HepG2 (cell line): ENCODE measurements around the gene UNC5C. TPM values are rescaled to one million over a fixed set of nuclear protein-coding genes. Genes with fewer than 3 reads are reported as not detected.

Source experiments
- ATAC-seq: fragments of 200-7000 bp; cut with Tn5 transposase; 3 replicates; pipeline ENCODE4 v1.9.1; 2020; ENCODE audit warnings: mild to moderate bottlenecking, moderate library complexity
- BruUV-seq: library from RNA; stranded (reverse); fragments of 400-500 nt; replicated peaks from 2 replicates; lab custom pipeline; 2021; lab: Mats Ljungman, UMichigan
- CTCF ChIA-PET: fragments of 300-600 bp; formaldehyde crosslinking; extraction: SDS; loops from one replicate; lab custom pipeline; 2021; ENCODE audit warnings: low total read pairs, inconsistent platforms, low intra/inter-chr PET ratio; lab: Yijun Ruan, JAX
- POLR2A ChIA-PET: fragments of 350-600 bp; sonication (Branson Sonifier 250); formaldehyde crosslinking; loops from one replicate; lab custom pipeline; 2020; ENCODE audit warnings: antibody characterized with exemption, inconsistent platforms; lab: Yijun Ruan, JAX
- DNase-seq: peaks from one replicate; pipeline ENCODE4 v3.0.0-alpha.2; 2015; ENCODE audit warnings: low spot score
- FAIRE-seq: peaks from 3 replicates; lab custom pipeline; 2011; peaks lifted over from hg19 to GRCh38; lab: Jason Lieb, UNC
- H2AFZ ChIP-seq: one replicate; pipeline ENCODE4 v1.6.1; 2011; ENCODE audit warnings: low read length, inconsistent platforms
- H3K27ac ChIP-seq: fragments of 300-600 bp; 3 replicates; pipeline ENCODE4 v1.8.0; 2011; ENCODE audit warnings: mixed run types, mild to moderate bottlenecking, mixed read lengths, low read length, inconsistent platforms; ENCODE audit not compliant: insufficient read depth; ENCODE audit errors: extremely low read length
- H3K27me3 ChIP-seq, 2 experiments: fragments of 200-600 bp in 1 of 2; 2 replicates in 1 of 2; 3 replicates in 1 of 2; pipeline versions ENCODE4 v1.6.0 to v1.8.0; 2011; ENCODE audit warnings: low read length in 2 of 2, mild to moderate bottlenecking in 2 of 2, moderate library complexity in 2 of 2, inconsistent platforms in 1 of 2; ENCODE audit not compliant: insufficient read depth in 2 of 2, control insufficient read depth in 1 of 2
- H3K36me3 ChIP-seq, 2 experiments: fragments of 200-600 bp in 1 of 2; replicated peaks in 1 of 2; 2 replicates in 1 of 2; 3 replicates in 1 of 2; pipeline versions ENCODE4 v1.5.1 to v1.8.0; 2011; ENCODE audit warnings: low read length in 2 of 2, inconsistent platforms in 1 of 2; ENCODE audit not compliant: insufficient read depth in 2 of 2, control insufficient read depth in 1 of 2
- H3K4me1 ChIP-seq: 2 replicates; pipeline ENCODE4 v1.5.1; 2012; ENCODE audit warnings: low read length, inconsistent platforms; ENCODE audit not compliant: insufficient read depth
- H3K4me2 ChIP-seq: 2 replicates; pipeline ENCODE4 v1.6.0; 2011; ENCODE audit warnings: low read depth, low read length, inconsistent platforms
- H3K4me3 ChIP-seq, 3 experiments: fragments of 200-600 bp in 1 of 3; sonication (generic), shearing (Covaris generic) in 1 of 3; replicated peaks in 1 of 3; 2 replicates each; pipeline ENCODE4 v1.5.1; 2011 to 2016; ENCODE audit warnings: low read length in 3 of 3, inconsistent platforms in 2 of 3, low read depth in 2 of 3, mild to moderate bottlenecking in 2 of 3, control low read depth in 1 of 3, mixed read lengths in 1 of 3; ENCODE audit not compliant: insufficient read depth in 1 of 3
- H3K79me2 ChIP-seq: one replicate; pipeline ENCODE4 v1.6.1; 2011; ENCODE audit warnings: low read length, inconsistent platforms; ENCODE audit not compliant: insufficient read depth
- H3K9ac ChIP-seq: 2 replicates; pipeline ENCODE4 v1.6.0; 2011; ENCODE audit warnings: mild to moderate bottlenecking, low read depth, low read length, inconsistent platforms; ENCODE audit not compliant: insufficient read depth
- H3K9me3 ChIP-seq: 2 replicates; pipeline ENCODE4 v1.5.1; 2012; ENCODE audit warnings: mild to moderate bottlenecking, low read length
- H4K20me1 ChIP-seq: 2 replicates; pipeline ENCODE4 v1.6.0; 2011; ENCODE audit warnings: inconsistent platforms, mild to moderate bottlenecking, low read length, moderate library complexity; ENCODE audit not compliant: insufficient read depth
- PAXIP1 ChIP-seq: sonication (generic); formaldehyde crosslinking; conservative IDR thresholded peaks from 2 replicates; pipeline ENCODE4 v1.4.0; 2020; ENCODE audit warnings: mild to moderate bottlenecking, missing genetic modification reagents, moderate library complexity
- STAG1 ChIP-seq: sonication (generic); formaldehyde crosslinking; IDR thresholded peaks from 2 replicates; pipeline ENCODE4 v1.4.0; 2020; ENCODE audit warnings: missing genetic modification reagents
- U2AF1 ChIP-seq: fragments of 200-400 bp; formaldehyde crosslinking; optimal IDR thresholded peaks from 2 replicates; pipeline ENCODE3; 2017; ENCODE audit warnings: mild to moderate bottlenecking, low read depth, low read length
- ZC3H4 ChIP-seq: sonication (generic); formaldehyde crosslinking; IDR thresholded peaks from 2 replicates; pipeline ENCODE4 v1.4.0; 2020; ENCODE audit warnings: missing genetic modification reagents, borderline replicate concordance
- ZNF337 ChIP-seq: sonication (generic); formaldehyde crosslinking; IDR thresholded peaks from 2 replicates; pipeline ENCODE4 v1.5.1; 2020; ENCODE audit warnings: missing genetic modification reagents, low read depth, mild to moderate bottlenecking, borderline replicate concordance
- WGBS: methylation state at CpG from one replicate; pipeline ENCODE4 v1.1.6; 2017; ENCODE audit warnings: low lambda C conversion rate; 5-methylcytosine and 5-hydroxymethylcytosine counted together
- in situ Hi-C: cut with HindIII; loops from 2 replicates; pipeline ENCODE4 v1.10.0; 2017; ENCODE audit warnings: low pct_unique_long_range_greater_than_20kb; ENCODE audit not compliant: extremely low pct_ligation_motif_present
- intact Hi-C: fragments of 100-400 bp; cut with micrococcal nuclease; formaldehyde crosslinking; loops from one replicate; pipeline ENCODE4 v1.10.0; 2022; ENCODE audit not compliant: unreplicated experiment
- polyA plus RNA-seq, 8 experiments: library from polyadenylated mRNA; depleted of rRNA in 3 of 8; stranded (reverse) in 7 of 8; unstranded in 1 of 8; fragments of >200 nt; fragmentation: Illumina TruSeq in 4 of 8; extraction: Trizol in 4 of 8; gene quantifications; 2 replicates each; pipeline versions ENCODE4 v1.2.1 to v1.2.3, GENCODE V29; 2011 to 2016; ENCODE audit warnings: low read depth in 4 of 8, missing spikeins in 1 of 8, mixed read lengths in 1 of 8; ENCODE audit not compliant: insufficient read depth in 1 of 8
- total RNA-seq, 5 experiments: library from RNA; depleted of rRNA; stranded (reverse); fragments of >200 nt; fragmentation: Illumina TruSeq; extraction: Trizol; gene quantifications; 2 replicates each; pipeline ENCODE4 v1.2.3, GENCODE V29; 2016; ENCODE audit warnings: low read depth in 1 of 5
- TF ChIP-seq, protein P1 (sequence below): sonication (generic); formaldehyde crosslinking; IDR thresholded peaks from 2 replicates; pipeline ENCODE4 v1.5.0; 2020; ENCODE audit warnings: mild to moderate bottlenecking, missing genetic modification reagents, moderate library complexity

Gene UNC5C
- total and polyA plus RNA-seq, 2 of the 13 experiments (the other 11 are each of a cell fraction or from before 2014, with no cell fraction given), result not detected

DNA sequence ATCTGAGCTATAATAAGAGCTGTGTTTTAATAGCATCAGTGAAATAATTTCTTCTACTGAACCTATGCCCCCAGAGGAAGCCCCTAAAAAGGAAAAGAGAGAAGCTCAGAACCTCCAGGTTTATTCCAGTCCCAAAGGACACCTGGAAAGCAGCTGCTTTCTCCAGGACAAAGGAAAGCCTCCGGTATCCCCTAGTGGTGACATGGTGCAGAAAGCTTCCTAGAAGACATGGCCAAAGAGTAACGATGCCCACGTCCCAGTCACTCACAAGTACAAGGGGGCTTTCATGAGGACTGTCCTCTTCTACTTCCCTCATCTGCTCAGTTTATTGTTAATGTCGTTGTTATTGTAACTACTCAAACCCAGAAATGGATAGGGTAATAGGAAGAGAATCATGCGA lies 343.9 kb downstream of the UNC5C start:
- H3K27ac ChIP-seq, result no peak overlapping the region
- FAIRE-seq, result no peak

DNA sequence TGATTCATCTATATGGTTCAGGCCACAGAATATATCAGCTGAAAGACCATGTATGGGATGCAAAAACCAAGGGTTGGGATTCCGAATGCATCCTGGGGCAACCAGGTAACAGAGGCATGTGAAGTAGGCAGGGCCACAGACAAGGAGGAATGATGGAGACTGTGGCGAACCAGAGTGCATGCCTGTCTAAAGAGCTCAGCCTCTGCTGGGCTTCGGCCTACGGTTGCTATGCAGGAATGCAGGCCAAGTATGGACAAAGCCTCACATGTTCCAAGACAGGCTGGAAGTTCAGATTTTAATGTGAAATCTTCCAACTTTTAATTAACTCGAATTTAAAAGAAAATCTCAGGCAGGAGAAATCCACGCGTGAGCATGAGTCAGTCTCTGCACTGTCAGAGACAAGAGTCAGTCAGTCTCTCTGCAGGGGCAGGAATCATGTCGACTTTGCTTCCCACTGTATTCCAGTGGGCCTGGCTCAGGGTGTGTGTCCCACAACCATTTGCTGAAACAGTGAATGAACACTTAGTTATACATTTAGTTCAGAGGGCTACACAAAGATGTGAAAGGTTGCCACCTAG lies 344.4 kb downstream of the UNC5C start:
- Histone ChIP-seq H3K36me3 (no peaks in the 10 kb centered on the region), H2AFZ (no peak overlapping the region), H3K4me2 (no peak overlapping the region), H4K20me1 (no peaks in the 10 kb centered on the region), H3K79me2 (no peaks in the 10 kb centered on the region), H3K27me3 (peaks cover 1 to 4% of the 10 kb centered on the region in 2 experiments; a peak in 3 of 5 replicates), H3K4me3 (no peak overlapping the region), H3K4me1 (no peaks in the 10 kb centered on the region), H3K9ac (no peak overlapping the region), H3K9me3 (no peaks in the 10 kb centered on the region), H3K27ac (no peak overlapping the region)
- POLR2A ChIA-PET, result no interaction called here
- TF ChIP-seq ZC3H4 (CRISPR knock-in tag), result no peak
- no peak for TF ChIP-seq U2AF1
- no peak for TF ChIP-seq PAXIP1
- DNase-seq (no peak), FAIRE-seq (no peak), ATAC-seq (no peak)
- WGBS, result 59% methylated on average over 8 of the region's 8 CpGs
- in situ Hi-C loops, result no loop called here
- no TSS peak for BruUV-seq
- intact Hi-C loops, result no loop called here
- CTCF ChIA-PET, result no interaction called here

More for the DNA sequence above, 343.9 kb downstream of the UNC5C start:
- TF ChIP-seq, protein P1, sequence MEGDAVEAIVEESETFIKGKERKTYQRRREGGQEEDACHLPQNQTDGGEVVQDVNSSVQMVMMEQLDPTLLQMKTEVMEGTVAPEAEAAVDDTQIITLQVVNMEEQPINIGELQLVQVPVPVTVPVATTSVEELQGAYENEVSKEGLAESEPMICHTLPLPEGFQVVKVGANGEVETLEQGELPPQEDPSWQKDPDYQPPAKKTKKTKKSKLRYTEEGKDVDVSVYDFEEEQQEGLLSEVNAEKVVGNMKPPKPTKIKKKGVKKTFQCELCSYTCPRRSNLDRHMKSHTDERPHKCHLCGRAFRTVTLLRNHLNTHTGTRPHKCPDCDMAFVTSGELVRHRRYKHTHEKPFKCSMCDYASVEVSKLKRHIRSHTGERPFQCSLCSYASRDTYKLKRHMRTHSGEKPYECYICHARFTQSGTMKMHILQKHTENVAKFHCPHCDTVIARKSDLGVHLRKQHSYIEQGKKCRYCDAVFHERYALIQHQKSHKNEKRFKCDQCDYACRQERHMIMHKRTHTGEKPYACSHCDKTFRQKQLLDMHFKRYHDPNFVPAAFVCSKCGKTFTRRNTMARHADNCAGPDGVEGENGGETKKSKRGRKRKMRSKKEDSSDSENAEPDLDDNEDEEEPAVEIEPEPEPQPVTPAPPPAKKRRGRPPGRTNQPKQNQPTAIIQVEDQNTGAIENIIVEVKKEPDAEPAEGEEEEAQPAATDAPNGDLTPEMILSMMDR, result peak; percentile 30; the same call in 1 of the 2 replicates
- TF ChIP-seq STAG1 (CRISPR knock-in tag) (peak; percentile 20; the same call in 1 of the 2 replicates), ZNF337 (no peak)
- intact Hi-C loops, result no loop called here
- in situ Hi-C loops, result no loop called here
- Histone ChIP-seq H3K9me3 (no peaks in the 10 kb centered on the region), H3K4me3 (no peak overlapping the region), H2AFZ (no peak overlapping the region), H3K9ac (no peak overlapping the region), H3K36me3 (no peaks in the 10 kb centered on the region), H3K4me1 (no peaks in the 10 kb centered on the region), H3K27me3 (peaks cover 1 to 4% of the 10 kb centered on the region in 2 experiments; a peak in 3 of 5 replicates), H4K20me1 (no peaks in the 10 kb centered on the region), H3K4me2 (no peak overlapping the region), H3K79me2 (no peaks in the 10 kb centered on the region)
- 11% methylated on average over 5 of the region's 5 CpGs for whole genome bisulfite sequencing
- BruUV-seq, result no TSS peak
- DNase-seq (peak; percentile 9), ATAC-seq (peak; percentile 82)
- CTCF ChIA-PET, result no interaction called here
- POLR2A ChIA-PET, result no interaction called here
